Right ventricle myocardium inferior (tissue), 1 donor: ENCODE measurements around the gene FUT6. TPM values are rescaled to one million over a fixed set of nuclear protein-coding genes. Genes with fewer than 3 reads are reported as not detected.
"Not testable (repeated sequence)": the region's sequence is repeated elsewhere in the genome, so short reads cannot be mapped to it uniquely, and the experiment has no call there.

Experiments
- ATAC-seq: fragments of 200-7000 bp; cut with Tn5 transposase; one replicate; pipeline ENCODE4 v1.9.1; 2020; ENCODE audit warnings: mild to moderate bottlenecking, moderate library complexity
- DNase-seq: peaks from one replicate; pipeline ENCODE4 v3.0.0; 2021; ENCODE audit errors: missing footprints
- intact Hi-C: fragments of 100-400 bp; cut with DNase I; formaldehyde crosslinking; loops from one replicate; pipeline ENCODE4 v1.11.0; 2022
- total RNA-seq: library from RNA; stranded (reverse); fragmentation: NEBNext Ultra II Directional; extraction: Animal tissue kit (Norgen Biotek cat#: 25700); gene quantifications from one replicate; pipeline ENCODE4 v1.2.1, GENCODE V29; 2021
- donor health status: DM: no; HTN: yes; CAD: no; lungs with severe emphysema.

The FUT6 gene
- total RNA-seq, 1 donor from 2014 or later, result not detected

GRCh38 chr19:5864013-5864720 is 24.7 kb upstream of the FUT6 start:
- ATAC-seq (no peak), DNase-seq (no peak)
- intact Hi-C loops, result no loop called here

GRCh38 chr19:5863030-5863665 is 23.6 kb upstream of the FUT6 start:
- DNase-seq (no peak), ATAC-seq (no peak)
- intact Hi-C loops, result no loop called here

- ATAC-seq, result no peak
- intact Hi-C loops, result no loop called here
- no peak for DNase-seq
Measured at GRCh38 chr19:5857203-5858081, 17.9 kb upstream of the FUT6 start.

GRCh38 chr19:5855151-5855550 is 15.6 kb upstream of the FUT6 start:
- ATAC-seq, DNase-seq, intact Hi-C loops: not testable (repeated sequence)

- DNase-seq, intact Hi-C loops, ATAC-seq: not testable (repeated sequence)
Measured at GRCh38 chr19:5854121-5854520, 14.6 kb upstream of the FUT6 start.

GRCh38 chr19:5851302-5851701 is 11.8 kb upstream of the FUT6 start, which contains the start of gene FUT3:
TSS of gene FUT3 (minus strand) at chr19:5851449.
- intact Hi-C loops, result no loop called here
- ATAC-seq, result no peak
- no peak for DNase-seq

- DNase-seq (no peak), ATAC-seq (no peak)
- intact Hi-C loops, result no loop called here
Measured at GRCh38 chr19:5850743-5851293, 11.3 kb upstream of the FUT6 start.

- intact Hi-C loops, result no loop called here
- DNase-seq (no peak), ATAC-seq (no peak)
Measured at GRCh38 chr19:5850189-5850588, 10.7 kb upstream of the FUT6 start.

GRCh38 chr19:5848621-5849020 is 9.1 kb upstream of the FUT6 start:
- ATAC-seq, intact Hi-C loops, DNase-seq: not testable (repeated sequence)

GRCh38 chr19:5847846-5848245 is 8.3 kb upstream of the FUT6 start:
- intact Hi-C loops, ATAC-seq, DNase-seq: not testable (repeated sequence)

- intact Hi-C loops, result no loop called here
- ATAC-seq (no peak), DNase-seq (no peak)
Measured at GRCh38 chr19:5844456-5845433, 5.2 kb upstream of the FUT6 start.

GRCh38 chr19:5843295-5843927 is 3.9 kb upstream of the FUT6 start:
- ATAC-seq (no peak), DNase-seq (no peak)
- intact Hi-C loops, result no loop called here

GRCh38 chr19:5841735-5842111 is 2.2 kb upstream of the FUT6 start:
- intact Hi-C loops, ATAC-seq, DNase-seq: not testable (repeated sequence)

- intact Hi-C loops, result no loop called here
- ATAC-seq, result no peak
- no peak for DNase-seq
Measured at GRCh38 chr19:5838353-5839064, 993 bp downstream of the FUT6 start.

GRCh38 chr19:5837761-5838352 is 1.6 kb downstream of the FUT6 start:
- DNase-seq (no peak), ATAC-seq (no peak)
- intact Hi-C loops, result no loop called here

- no peak for ATAC-seq
Measured at GRCh38 chr19:5832527-5833216, 6.8 kb downstream of the FUT6 start.

More at GRCh38 chr19:5832527-5833216, 6.8 kb downstream of the FUT6 start:
- intact Hi-C loops, result no loop called here
- no peak for DNase-seq
